ENCODE measurements around the gene SART3.
"Not testable (repeated sequence)": the region's sequence is repeated elsewhere in the genome, so short reads cannot be mapped to it uniquely, and the experiment has no call there.

The SART3 gene

DNA sequence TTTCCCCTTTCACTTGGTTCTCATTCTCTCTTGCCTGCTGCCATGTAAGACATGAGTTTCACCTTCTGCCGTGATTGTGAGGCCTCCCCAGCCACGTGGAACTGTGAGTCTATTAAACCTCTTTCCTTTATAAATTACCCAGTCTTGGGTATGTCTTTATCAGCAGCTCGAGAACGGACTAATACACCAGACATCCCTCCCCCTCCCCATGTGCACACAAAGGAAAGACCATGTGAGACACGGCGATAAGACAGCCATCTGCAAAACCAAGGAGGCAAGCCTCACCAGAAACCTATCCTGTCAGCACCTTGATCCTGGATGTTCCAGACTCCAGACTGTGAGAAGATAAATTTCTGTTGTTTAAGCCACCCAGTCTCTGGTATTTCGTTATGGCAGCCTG is 75.6 kb downstream of the SART3 start:
- not testable (repeated sequence) for DNase-seq (ENCODE audit: low read depth in 2 of 2)

GRCh38 chr12:108484845-108485244 is 76.1 kb downstream of the SART3 start:
- no peak for DNase-seq (ENCODE audit: low read depth in 2 of 2)

DNA sequence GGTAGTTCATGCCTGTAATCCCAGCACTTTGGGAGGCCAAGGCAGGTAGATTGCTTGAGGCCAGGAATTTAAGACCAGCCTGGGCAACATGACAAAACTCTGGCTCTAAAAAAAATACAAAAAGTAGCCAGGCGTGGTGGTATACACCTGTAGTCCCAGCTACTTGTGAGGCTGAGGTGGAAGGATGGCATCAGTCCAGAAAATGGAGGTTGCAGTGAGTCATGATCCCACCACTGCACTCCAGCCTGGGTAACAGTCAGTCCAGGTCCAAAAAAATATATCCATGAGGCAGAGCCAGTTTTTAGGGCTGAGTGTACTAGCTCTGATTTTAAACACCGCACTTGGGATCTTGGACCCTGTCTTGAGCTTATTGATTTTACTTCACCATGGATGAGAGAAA is 76.5 kb downstream of the SART3 start:
- DNase-seq (ENCODE audit: low read depth in 2 of 2) = no peak

DNA sequence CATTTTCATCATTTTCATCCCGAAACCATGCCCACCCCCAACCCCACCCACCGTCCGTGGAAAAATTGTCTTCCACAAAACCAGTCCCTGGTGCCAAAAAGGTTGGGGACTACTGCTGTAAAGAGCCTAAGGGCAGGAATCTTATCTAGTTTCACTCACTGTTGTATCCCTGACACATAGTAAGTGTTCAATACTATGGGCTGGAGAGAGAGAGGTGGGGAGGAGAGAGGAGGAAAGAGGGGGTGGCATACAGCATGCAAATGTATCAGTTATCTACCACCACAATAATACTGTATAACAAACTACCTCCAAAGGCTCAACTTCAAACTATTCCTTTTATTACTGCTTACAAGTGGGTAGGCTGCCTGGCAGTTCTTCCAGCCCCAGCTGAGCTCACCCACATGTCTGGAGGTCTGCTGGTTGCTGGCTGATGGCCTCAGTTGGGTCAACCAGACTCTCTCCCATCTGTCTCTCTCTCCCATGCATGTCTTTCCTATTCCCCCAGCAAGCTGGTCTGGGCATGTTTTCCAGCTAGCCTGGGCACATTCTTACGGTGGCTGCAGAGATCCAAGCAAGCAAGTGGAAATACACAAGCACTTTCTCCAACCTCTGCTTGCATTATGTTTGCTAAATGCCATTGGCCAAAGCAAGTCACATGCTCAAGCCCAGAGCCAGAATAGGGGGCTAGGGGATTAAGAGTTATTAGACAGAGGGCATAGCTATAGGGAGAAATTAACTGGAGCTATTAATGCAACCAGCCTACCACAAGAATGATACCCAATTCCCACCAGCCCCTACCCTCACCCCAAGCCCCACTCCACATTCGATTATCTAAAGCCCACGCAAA is 77.5 kb downstream of the SART3 start:
- no peak for DNase-seq (ENCODE audit: low read depth in 2 of 2)

DNA sequence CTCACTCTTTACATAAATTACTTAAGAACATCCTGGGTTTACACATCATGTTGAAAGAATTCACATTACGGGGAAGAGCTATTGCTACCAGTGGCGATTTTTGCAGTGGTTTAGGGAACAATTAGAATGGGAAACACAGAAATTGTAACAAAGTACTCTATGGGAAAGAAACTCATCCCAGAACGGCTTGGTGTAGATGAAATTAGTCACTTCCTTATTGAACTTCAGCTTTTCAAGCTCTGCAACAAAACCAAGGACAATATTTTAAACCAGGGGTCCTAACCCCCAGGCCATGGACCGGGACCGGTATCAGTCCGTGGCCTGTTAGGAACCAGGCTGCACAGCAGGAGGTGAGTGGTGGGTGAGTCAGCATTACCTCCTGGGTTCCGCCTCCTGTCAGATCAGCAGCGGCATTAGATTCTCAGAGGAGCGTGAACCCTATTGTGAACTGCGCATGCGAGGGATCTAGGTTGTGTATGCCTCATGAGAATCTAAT is 78.2 kb downstream of the SART3 start:
- DNase-seq (ENCODE audit: low read depth in 2 of 2) = no peak

DNA sequence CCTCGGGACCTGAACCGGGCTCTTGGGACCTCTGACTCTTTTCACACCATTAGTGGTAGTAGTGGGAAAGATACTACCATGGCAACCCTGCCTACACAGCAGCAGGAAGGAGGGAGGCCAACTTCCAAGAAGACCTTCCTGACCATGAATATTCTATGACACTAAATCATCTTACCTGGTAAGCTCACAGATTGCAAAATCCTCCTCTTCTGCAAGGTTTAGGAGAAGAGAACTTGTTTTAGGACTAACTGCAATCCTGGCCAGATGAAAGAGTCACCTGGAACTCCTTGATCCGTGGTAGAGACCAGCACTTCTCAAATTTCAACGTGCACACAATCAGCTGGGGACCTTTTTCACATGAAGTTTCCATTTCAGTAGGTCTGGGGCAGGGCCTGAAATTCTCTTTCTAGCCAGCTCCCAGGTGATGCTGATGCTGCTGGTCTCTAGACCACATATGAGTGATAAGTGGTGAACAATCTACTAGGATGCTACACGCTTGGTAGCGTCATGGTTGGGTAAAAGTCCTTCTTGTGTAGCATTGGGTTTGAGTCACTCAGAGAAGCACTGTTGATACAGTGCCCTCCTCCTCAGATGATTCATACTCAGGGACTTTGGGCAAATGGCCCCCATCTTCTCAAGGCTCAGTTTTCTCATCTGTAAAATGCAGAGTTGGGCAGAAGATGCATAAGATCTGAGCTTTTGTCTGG is 81.5 kb downstream of the SART3 start:
- no peak for DNase-seq (ENCODE audit: low read depth in 2 of 2)

DNA sequence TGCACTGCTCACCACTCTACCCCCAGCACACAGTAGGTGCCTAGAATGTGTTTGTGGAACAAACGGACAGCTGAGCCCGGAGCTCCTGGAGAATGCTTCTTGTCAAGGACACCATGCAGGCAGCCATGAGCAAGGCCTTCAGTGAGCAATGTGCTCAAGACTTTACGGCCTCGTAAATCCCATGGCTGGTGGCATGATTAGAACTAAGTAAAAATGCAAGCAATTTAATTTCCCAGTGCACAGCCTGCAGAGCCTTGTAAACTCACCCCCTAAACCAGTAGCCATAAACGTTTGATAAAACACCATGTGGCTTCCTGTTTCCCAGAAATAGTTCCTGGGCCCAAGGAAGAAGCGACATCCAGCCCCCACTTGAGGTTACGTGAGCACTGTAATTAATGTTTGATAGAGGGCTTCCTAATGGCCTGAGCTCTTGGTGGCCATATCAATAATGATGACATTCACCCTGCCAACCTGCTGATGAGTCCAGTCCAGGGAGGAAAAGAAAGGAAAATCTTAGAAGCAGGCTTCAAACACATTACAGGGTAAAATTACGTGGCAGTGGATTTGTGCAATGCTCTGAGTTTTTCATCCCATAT is 82.3 kb downstream of the SART3 start:
- DNase-seq (ENCODE audit: low read depth in 2 of 2) = no peak

GRCh38 chr12:108477881-108478259 is 83.1 kb downstream of the SART3 start:
- DNase-seq (ENCODE audit: low read depth in 2 of 2) = no peak

- no peak for DNase-seq (ENCODE audit: low read depth in 2 of 2)
These were observed 83.7 kb downstream of the SART3 start for GRCh38 chr12:108477055-108477880.

DNA sequence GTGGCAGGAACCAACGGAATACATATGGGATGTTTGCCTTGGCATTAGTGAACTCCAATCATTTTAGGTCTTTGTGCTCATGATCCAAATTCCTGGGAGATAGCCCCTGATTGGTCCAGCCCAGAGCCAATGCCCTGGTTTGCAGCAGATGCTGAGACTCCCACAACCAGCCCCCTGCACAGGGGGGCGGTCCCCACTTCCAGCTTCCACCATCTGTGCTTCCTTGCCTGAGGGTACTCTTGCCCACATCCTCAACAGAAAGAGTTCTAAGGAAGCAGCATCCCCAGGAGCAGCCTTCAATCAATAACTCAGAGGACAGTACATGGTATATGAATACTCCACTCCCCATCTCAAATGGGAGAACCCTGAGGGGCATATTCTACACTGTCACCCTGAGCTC is 85.6 kb downstream of the SART3 start:
- no peak for DNase-seq (ENCODE audit: low read depth in 2 of 2)

DNA sequence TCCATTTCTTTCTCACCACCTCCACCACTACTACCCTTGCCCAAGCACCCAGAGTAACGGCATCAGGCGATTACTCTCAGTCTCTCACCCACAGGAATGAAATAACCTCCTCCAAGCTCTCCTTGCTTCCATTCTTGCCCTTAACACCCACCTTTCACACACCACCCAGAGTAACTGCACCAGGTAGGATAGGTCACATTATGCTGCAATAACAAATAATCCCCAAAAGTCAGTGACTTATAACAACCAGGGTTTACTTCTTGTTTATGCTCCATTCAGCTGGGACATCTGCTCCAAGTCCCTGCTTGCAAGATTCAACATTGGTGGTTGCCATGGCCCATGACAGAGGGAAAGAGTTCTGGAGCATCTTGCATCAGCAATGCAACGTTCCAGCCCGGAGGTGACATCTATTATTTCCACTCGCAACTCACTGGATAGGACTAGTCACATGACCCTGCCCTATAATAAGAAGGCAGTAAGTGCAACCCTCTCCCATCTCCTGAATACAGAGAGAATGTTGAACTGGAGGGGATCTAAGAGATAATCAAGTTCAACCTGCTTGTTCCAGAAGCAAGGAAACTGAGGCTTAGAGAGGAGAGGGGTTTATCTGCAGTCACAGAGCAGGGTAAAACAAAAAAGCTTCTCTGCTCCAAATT is 87.4 kb downstream of the SART3 start:
- DNase-seq (ENCODE audit: low read depth in 2 of 2) = no peak
